Activated CD8-positive, alpha-beta T cell treated with anti-CD3 and anti-CD28 coated beads for 36 hours (primary cell): ENCODE measurements around the gene GLYATL1B. TPM values are rescaled to one million over a fixed set of nuclear protein-coding genes. Genes with fewer than 3 reads are reported as not detected.
"Not testable (repeated sequence)": the region's sequence is repeated elsewhere in the genome, so short reads cannot be mapped to it uniquely, and the experiment has no call there.

Experiments
- ATAC-seq: fragments of 200-7000 bp; cut with Tn5 transposase; one replicate; pipeline ENCODE4 v1.10.0; 2021; ENCODE audit warnings: mild to moderate bottlenecking, moderate library complexity
- CTCF ChIA-PET: fragments of 350-600 bp; sonication (Branson Sonifier 250); formaldehyde crosslinking; loops from one replicate; lab custom pipeline; 2021; ENCODE audit warnings: antibody characterized with exemption; lab: Charles Lee
- POLR2A ChIA-PET: fragments of 350-600 bp; sonication (Branson Sonifier 250); formaldehyde crosslinking; loops from one replicate; lab custom pipeline; 2021; ENCODE audit warnings: antibody characterized with exemption; lab: Charles Lee
- DNase-seq: peaks from one replicate; pipeline ENCODE4 v3.0.0-alpha.2; 2020
- H3K27ac Mint-ChIP-seq: one replicate; pipeline ENCODE4 v1.8.0; 2021; ENCODE audit warnings: mild to moderate bottlenecking, mixed read lengths
- H3K27me3 Mint-ChIP-seq: one replicate; pipeline ENCODE4 v1.8.0; 2021; ENCODE audit warnings: mixed read lengths
- H3K36me3 Mint-ChIP-seq: one replicate; pipeline ENCODE4 v1.8.0; 2021; ENCODE audit warnings: low read depth, mixed read lengths
- H3K4me1 Mint-ChIP-seq: one replicate; pipeline ENCODE4 v1.8.0; 2021; ENCODE audit warnings: low read depth, mixed read lengths
- H3K4me3 Mint-ChIP-seq: one replicate; pipeline ENCODE4 v1.8.0; 2021; ENCODE audit warnings: mild to moderate bottlenecking, moderate library complexity, mixed read lengths
- H3K9me3 Mint-ChIP-seq: one replicate; pipeline ENCODE4 v1.8.0; 2021; ENCODE audit warnings: mixed read lengths
- CTCF ChIP-seq: fragments of 200-600 bp; IDR thresholded peaks from one replicate; pipeline ENCODE4 v1.8.0; 2022; ENCODE audit warnings: antibody characterized with exemption, mild to moderate bottlenecking
- intact Hi-C: fragments of 100-400 bp; cut with micrococcal nuclease; formaldehyde crosslinking; loops from one replicate; pipeline ENCODE4 v1.10.0; 2022
- total RNA-seq, 2 experiments: library from RNA; stranded (reverse); gene quantifications; one replicate each; pipeline ENCODE4 v1.2.3, GENCODE V29; 2021

The GLYATL1B gene
- total RNA-seq, 2 experiments from 2014 or later: not detected

GRCh38 chr11:59058120-59059033 lies 27.7 kb upstream of the GLYATL1B start:
- ChIA-PET CTCF (interaction anchor here (0.6 to 2.5 kb wide), 41 partner anchors 9 to 495 kb away, joined by 3 to 29 read pairs (median 4); partner anchors contain the start of genes DTX4 and FAM111A), POLR2A (interaction anchor here (0.8 kb wide), 1 partner anchor 83 kb away, joined by 3 read pairs; no protein-coding TSS in a partner anchor)
- H3K36me3 Mint-ChIP-seq, H3K27ac Mint-ChIP-seq, H3K4me1 Mint-ChIP-seq, intact Hi-C loops, H3K9me3 Mint-ChIP-seq: not testable (repeated sequence)
- Mint-ChIP-seq H3K27me3 (peaks cover 35% of the 10 kb centered on the region), H3K4me3 (peak overlapping the region; percentile 66)
- peak; percentile 100 for ATAC-seq
- peak; percentile 77 for TF ChIP-seq CTCF
- peak; percentile 86 for DNase-seq

GRCh38 chr11:59060096-59060495 lies 26.0 kb upstream of the GLYATL1B start:
- DNase-seq, H3K36me3 Mint-ChIP-seq, H3K4me1 Mint-ChIP-seq, H3K27ac Mint-ChIP-seq, ATAC-seq, H3K9me3 Mint-ChIP-seq, H3K4me3 Mint-ChIP-seq: not testable (repeated sequence)
- CTCF ChIA-PET: interaction anchor here (1.0 to 2.5 kb wide), 3 partner anchors 18 to 76 kb away, joined by 4 to 15 read pairs (median 5); no protein-coding TSS in a partner anchor
- intact Hi-C loops: loop anchor here (10.0 kb wide), 1 partner anchor 405 kb away; no protein-coding TSS in a partner anchor
- peaks cover 41% of the 10 kb centered on the region for H3K27me3 Mint-ChIP-seq
- POLR2A ChIA-PET: interaction anchor here (1.1 kb wide), 1 partner anchor 9 kb away, joined by 3 read pairs; no protein-coding TSS in a partner anchor

- CTCF ChIA-PET: interaction anchor here (1.1 to 2.5 kb wide), 3 partner anchors 9 to 95 kb away, joined by 3 to 12 read pairs (median 9); no protein-coding TSS in a partner anchor
- Mint-ChIP-seq H3K27ac (no peak overlapping the region), H3K27me3 (peaks cover 36% of the 10 kb centered on the region), H3K9me3 (no peaks in the 10 kb centered on the region), H3K36me3 (no peaks in the 10 kb centered on the region), H3K4me1 (peaks cover 3% of the 10 kb centered on the region), H3K4me3 (no peak overlapping the region)
- intact Hi-C loops: loop anchor here (10.0 kb wide), 1 partner anchor 408 kb away; no protein-coding TSS in a partner anchor
- POLR2A ChIA-PET: no interaction called here
- ATAC-seq (no peak), DNase-seq (no peak)
- no peak for TF ChIP-seq CTCF
Measured at GRCh38 chr11:59062602-59063529, 23.2 kb upstream of the GLYATL1B start.

DNA sequence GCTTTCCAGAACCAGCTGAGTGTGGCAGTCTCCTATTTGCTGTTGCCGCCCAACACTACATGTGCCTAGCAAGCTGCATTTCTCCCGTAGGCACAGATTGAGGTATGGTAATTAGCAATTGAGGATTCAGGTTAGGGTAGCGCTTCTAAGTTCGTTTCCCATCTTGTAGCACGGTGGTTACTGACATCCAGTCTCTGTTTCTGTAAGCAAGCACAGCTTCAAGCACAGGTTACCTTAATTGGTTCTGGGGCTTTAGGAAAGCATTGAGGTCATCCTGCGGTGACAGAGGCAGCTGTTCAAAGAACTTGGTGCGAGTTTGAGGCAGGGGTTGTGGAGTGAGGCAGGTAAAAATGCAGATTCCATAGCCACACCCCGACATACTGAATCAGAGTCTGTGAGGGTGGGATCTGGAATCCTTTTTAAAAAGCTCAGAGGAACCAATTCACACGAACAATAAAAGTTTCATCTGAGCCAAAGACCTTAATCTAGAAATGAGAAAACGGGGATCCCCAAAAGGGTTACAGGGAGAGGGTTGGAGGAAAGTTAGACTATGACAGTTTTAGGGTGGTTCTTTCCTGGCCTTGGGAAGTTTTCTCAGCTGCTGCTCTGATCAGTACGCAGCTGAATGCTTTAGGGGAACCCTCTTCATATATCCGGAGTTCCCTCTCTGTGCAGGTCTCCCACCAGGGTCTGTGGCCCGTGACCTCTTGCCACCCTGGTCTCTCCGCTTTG lies 21.9 kb upstream of the GLYATL1B start:
- H3K4me1 Mint-ChIP-seq, ATAC-seq, POLR2A ChIA-PET, H3K27ac Mint-ChIP-seq, DNase-seq, H3K4me3 Mint-ChIP-seq, H3K36me3 Mint-ChIP-seq, H3K9me3 Mint-ChIP-seq: not testable (repeated sequence)
- H3K27me3 Mint-ChIP-seq: peaks cover 35% of the 10 kb centered on the region
- intact Hi-C loops: loop anchor here (10.0 kb wide), 1 partner anchor 409 kb away; no protein-coding TSS in a partner anchor
- CTCF ChIA-PET: interaction anchor here (1.1 to 2.5 kb wide), 3 partner anchors 11 to 94 kb away, joined by 3 to 12 read pairs (median 9); no protein-coding TSS in a partner anchor

- Mint-ChIP-seq H3K27me3 (peaks cover 25% of the 10 kb centered on the region), H3K4me1 (no peaks in the 10 kb centered on the region), H3K36me3 (no peaks in the 10 kb centered on the region), H3K27ac (no peak overlapping the region), H3K4me3 (no peak overlapping the region), H3K9me3 (no peaks in the 10 kb centered on the region)
- CTCF ChIA-PET: interaction anchor here (1.0 to 2.2 kb wide), 2 partner anchors 11 to 28 kb away, joined by 3 to 10 read pairs; no protein-coding TSS in a partner anchor
- POLR2A ChIA-PET: interaction anchor here (0.9 kb wide), 1 partner anchor 9 kb away, joined by 3 read pairs; no protein-coding TSS in a partner anchor
- no peak for TF ChIP-seq CTCF
- ATAC-seq (no peak), DNase-seq (no peak)
- intact Hi-C loops: loop anchor here (10.0 kb wide), 1 partner anchor 414 kb away; no protein-coding TSS in a partner anchor
Measured at GRCh38 chr11:59069087-59069486, 17.0 kb upstream of the GLYATL1B start.
